BLaER1 treated with 17β-estradiol and CSF1 and Interleukin-3, amounts not matched to agents 10 nM and 100 nM (cell line): ENCODE results near the gene SLAMF7.
"Not testable (repeated sequence)": the region's sequence is repeated elsewhere in the genome, so short reads cannot be mapped to it uniquely, and the experiment has no call there.

Experiments
- H3K27ac ChIP-seq, 11 experiments: shearing (Covaris generic); formaldehyde crosslinking; 2 replicates each; pipeline ENCODE4 v1.8.1; 2022
- H3K27me3 ChIP-seq, 11 experiments: shearing (Covaris generic); formaldehyde crosslinking; 2 replicates each; pipeline ENCODE4 v1.8.1; 2022
- H3K36me3 ChIP-seq, 11 experiments: shearing (Covaris generic); formaldehyde crosslinking; 2 replicates each; pipeline ENCODE4 v1.8.1; 2022
- H3K4me1 ChIP-seq, 10 experiments: shearing (Covaris generic); formaldehyde crosslinking; 2 replicates each; pipeline ENCODE4 v1.8.1; 2022
- H3K4me2 ChIP-seq, 11 experiments: shearing (Covaris generic); formaldehyde crosslinking; 2 replicates each; pipeline ENCODE4 v1.8.1; 2022
- H3K4me3 ChIP-seq, 10 experiments: shearing (Covaris generic); formaldehyde crosslinking; 2 replicates each; pipeline ENCODE4 v1.8.1; 2022
- H3K9ac ChIP-seq, 11 experiments: shearing (Covaris generic); formaldehyde crosslinking; 2 replicates each; pipeline ENCODE4 v1.8.1; 2022
- H3K9me3 ChIP-seq, 11 experiments: shearing (Covaris generic); formaldehyde crosslinking; replicated peaks in 1 of 11; 2 replicates each; pipeline ENCODE4 v1.8.1; 2022
- H4K20me1 ChIP-seq, 11 experiments: shearing (Covaris generic); formaldehyde crosslinking; 2 replicates each; pipeline ENCODE4 v1.8.1; 2022
- Cebpa-rat ChIP-seq, 11 experiments: shearing (Covaris generic); IDR thresholded peaks; 2 replicates each; pipeline ENCODE4 v1.8.1; 2022

The SLAMF7 gene

DNA sequence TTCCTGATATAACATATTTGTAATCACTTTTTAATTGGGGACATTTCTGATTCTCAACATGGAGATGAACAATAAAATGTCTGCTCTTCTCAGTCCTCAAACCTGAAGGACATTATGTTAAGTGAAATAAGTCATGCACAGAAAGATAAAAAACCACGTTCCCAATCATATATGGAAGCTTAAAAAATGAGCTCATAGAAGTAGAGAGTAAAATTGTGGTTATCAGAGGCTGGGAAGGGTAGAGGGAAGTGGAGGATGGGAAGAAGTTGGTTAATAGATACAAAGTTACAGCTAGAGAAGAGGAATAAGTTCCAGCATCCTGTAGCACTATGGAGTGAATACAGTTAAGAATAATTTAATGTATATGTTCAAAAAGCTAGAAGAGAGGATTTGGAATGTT is 25.9 kb upstream of the SLAMF7 start:
- peak overlapping the region in 8 of 11 experiments; percentile 59 to 81 (median 74); a peak in 10 of 22 replicates for H3K27ac ChIP-seq
- peaks cover 52 to 84% (median 57%) of the 10 kb centered on the region in 10 experiments for H3K4me1 ChIP-seq
- no peaks in the 10 kb centered on the region for H3K9me3 ChIP-seq
- H3K9ac ChIP-seq = peak overlapping the region in 2 of 11 experiments; percentile 8 to 66; a peak in 4 of 22 replicates
- peaks cover 0 to 3% (median 0%) of the 10 kb centered on the region in 11 experiments; a peak in 1 of 22 replicates for H4K20me1 ChIP-seq
- H3K36me3 ChIP-seq = no peaks in the 10 kb centered on the region
- peaks cover 0 to 13% (median 0%) of the 10 kb centered on the region in 11 experiments; a peak in 1 of 22 replicates for H3K27me3 ChIP-seq
- peak overlapping the region; percentile 72 to 99 (median 95) for H3K4me2 ChIP-seq
- TF ChIP-seq Cebpa-rat (IDR thresholded peaks at IDR 0.05) = no peak
- no peak overlapping the region for H3K4me3 ChIP-seq

DNA sequence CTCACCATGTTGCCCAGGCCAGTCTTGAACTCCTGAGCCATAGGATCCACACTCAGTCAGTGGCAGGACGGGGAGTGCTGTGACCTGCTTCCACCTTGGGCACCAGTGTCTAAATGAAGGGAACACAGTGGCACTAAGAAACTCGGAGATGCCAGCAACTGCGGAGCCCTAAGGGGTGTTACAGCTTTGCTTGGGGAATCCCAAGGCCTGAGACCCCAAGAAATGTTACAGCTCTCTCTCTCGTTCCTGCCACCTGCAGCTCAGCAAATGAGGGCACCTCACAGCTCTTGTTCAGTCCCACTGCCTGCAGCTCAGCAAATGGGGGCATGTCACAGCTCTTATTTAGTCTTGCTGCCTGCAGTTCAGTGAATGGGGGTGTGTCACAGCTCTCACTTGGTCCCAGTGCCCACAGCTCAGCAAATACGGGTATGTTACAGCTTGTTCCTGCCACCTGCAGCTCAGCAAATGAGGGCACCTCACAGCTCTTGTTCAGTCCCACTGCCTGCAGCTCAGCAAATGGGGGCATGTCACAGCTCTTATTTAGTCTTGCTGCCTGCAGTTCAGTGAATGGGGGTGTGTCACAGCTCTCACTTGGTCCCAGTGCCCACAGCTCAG is 24.9 kb upstream of the SLAMF7 start:
- Histone ChIP-seq H3K27me3 (peaks cover 0 to 13% (median 0%) of the 10 kb centered on the region in 11 experiments; a peak in 1 of 22 replicates), H3K4me1 (peaks cover 42 to 84% (median 47%) of the 10 kb centered on the region in 10 experiments), H3K4me2 (peak overlapping the region in 7 of 11 experiments; percentile 12 to 97 (median 39); a peak in 8 of 22 replicates)
- not testable (repeated sequence) for H3K9me3 ChIP-seq, H4K20me1 ChIP-seq, H3K9ac ChIP-seq, H3K4me3 ChIP-seq, H3K36me3 ChIP-seq, H3K27ac ChIP-seq

DNA sequence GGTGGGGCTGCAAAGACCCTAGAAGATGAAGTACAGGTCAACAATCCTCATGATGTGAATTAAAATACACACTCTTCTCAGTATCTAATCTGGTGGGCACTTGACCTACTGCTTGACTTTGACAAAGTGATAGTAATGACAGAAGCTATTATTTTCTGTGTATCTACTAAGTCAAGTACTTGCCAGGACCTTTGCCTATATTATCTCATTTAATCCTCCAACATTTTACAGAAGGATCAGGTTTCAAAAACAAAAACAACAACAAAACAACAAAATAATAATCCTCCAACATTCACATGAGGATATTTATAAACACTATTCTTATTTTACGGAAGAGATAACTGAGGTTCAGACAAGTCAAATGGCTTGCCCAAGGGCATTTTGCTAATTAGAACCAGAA is 23.0 kb upstream of the SLAMF7 start:
- TF ChIP-seq Cebpa-rat (IDR thresholded peaks at IDR 0.05) = no peak
- Histone ChIP-seq H3K27ac (no peak overlapping the region), H3K36me3 (no peaks in the 10 kb centered on the region), H3K9me3 (peaks cover 0 to 5% (median 0%) of the 10 kb centered on the region in 11 experiments; a peak in 1 of 22 replicates), H3K9ac (no peak overlapping the region), H3K4me2 (no peak overlapping the region), H4K20me1 (no peaks in the 10 kb centered on the region), H3K27me3 (peaks cover 0 to 5% (median 0%) of the 10 kb centered on the region in 11 experiments; a peak in 1 of 22 replicates), H3K4me1 (peaks cover 27 to 84% (median 32%) of the 10 kb centered on the region in 10 experiments), H3K4me3 (no peak overlapping the region)

DNA sequence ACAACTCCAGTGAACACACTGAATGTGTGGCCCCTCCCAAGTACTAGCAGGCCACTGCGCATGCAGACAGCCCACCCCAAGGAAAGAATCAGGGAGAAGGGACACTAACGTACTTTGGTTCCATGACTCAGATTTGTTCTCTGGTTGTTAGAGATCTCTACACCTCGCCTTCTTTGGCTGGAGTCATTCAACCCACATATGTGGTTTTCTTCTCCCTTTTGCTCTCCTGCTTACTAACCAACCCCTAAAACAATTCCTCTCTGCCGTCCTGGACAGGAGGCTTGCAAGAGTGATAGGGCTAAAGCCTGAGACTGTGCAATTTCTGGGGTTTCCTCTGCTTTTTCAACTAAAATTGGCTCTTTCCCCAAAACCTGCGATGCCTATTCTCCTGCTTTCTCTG is 21.7 kb upstream of the SLAMF7 start:
- Histone ChIP-seq H3K27me3 (peaks cover 0 to 5% (median 0%) of the 10 kb centered on the region in 11 experiments; a peak in 1 of 22 replicates), H3K9me3 (peaks cover 0 to 8% (median 0%) of the 10 kb centered on the region in 11 experiments; a peak in 3 of 22 replicates), H3K4me1 (peaks cover 17 to 84% (median 22%) of the 10 kb centered on the region in 10 experiments), H3K9ac (no peak overlapping the region), H3K4me2 (peak overlapping the region in 3 of 11 experiments; percentile 55 to 84 (median 59); a peak in 5 of 22 replicates), H4K20me1 (no peaks in the 10 kb centered on the region), H3K36me3 (no peaks in the 10 kb centered on the region), H3K4me3 (no peak overlapping the region), H3K27ac (no peak overlapping the region)
- TF ChIP-seq Cebpa-rat (IDR thresholded peaks at IDR 0.05) = no peak

DNA sequence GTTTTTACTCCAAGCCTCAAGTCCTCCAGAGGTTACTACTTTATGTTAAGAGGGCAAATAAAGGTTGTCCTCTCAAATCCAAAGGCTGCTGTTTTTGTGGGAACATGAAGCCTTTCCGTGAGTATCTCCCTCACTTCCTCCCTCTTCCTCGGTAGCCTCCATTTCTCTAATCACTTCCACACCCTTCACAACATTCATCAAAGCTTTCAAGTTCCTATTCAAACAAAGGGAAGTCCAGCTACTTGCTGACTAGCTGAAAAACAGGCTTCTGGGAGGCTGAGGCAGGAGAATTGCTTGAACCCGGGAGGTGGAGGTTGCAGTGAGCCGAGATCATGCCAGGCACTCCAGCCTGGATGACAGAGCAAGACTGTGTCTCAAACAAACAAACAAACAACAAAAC is 20.8 kb upstream of the SLAMF7 start:
- H3K4me1 ChIP-seq = peaks cover 17 to 84% (median 22%) of the 10 kb centered on the region in 10 experiments
- TF ChIP-seq Cebpa-rat (IDR thresholded peaks at IDR 0.05) = no peak
- H3K9me3 ChIP-seq = peaks cover 0 to 8% (median 0%) of the 10 kb centered on the region in 11 experiments; a peak in 3 of 22 replicates
- H3K4me2 ChIP-seq = peak overlapping the region in 3 of 11 experiments; percentile 55 to 84 (median 59); a peak in 6 of 22 replicates
- H3K4me3 ChIP-seq = no peak overlapping the region
- no peak overlapping the region for H3K27ac ChIP-seq
- no peak overlapping the region for H3K9ac ChIP-seq
- H3K36me3 ChIP-seq = no peaks in the 10 kb centered on the region
- no peaks in the 10 kb centered on the region for H4K20me1 ChIP-seq
- H3K27me3 ChIP-seq = peaks cover 0 to 5% (median 0%) of the 10 kb centered on the region in 11 experiments; a peak in 1 of 22 replicates

DNA sequence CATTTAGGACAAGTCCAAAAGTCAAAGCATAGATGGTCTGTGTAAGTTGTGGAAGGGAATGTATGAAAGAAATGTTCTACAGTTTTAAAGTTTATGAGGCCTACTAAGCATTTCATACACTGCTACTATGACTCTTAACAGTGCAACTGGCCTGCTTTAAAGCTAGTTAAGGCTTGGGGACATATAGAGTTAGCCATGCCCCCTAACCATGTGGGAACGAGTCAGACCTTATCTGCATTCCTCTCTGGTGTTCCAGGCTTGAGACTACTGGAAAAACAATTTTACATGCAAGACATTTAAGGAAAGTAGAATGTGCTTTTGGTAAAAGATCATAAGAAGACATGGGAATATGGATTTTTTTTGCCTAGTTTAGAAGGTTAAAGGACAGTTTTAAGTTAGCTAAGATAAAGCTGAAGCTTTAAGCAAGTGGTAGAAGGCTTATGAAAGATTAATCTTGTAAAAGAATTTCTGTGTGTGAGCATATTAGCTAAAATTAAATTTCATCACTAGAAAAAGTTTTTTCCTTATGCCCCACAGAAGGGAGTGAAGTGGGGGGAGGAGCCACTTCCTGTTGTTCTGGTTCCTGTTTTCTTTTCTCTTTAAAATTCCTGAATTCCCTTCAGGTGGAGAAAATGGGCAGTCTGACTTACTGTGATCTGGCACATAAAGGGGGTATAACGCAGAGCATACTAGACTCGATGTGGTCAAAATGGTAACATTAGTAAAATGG is 18.5 kb upstream of the SLAMF7 start:
- no peak for TF ChIP-seq Cebpa-rat (IDR thresholded peaks at IDR 0.05)
- Histone ChIP-seq H3K4me2 (peak overlapping the region in 7 of 11 experiments; percentile 17 to 84 (median 51); a peak in 12 of 22 replicates), H3K9me3 (peaks cover 0 to 8% (median 0%) of the 10 kb centered on the region in 11 experiments; a peak in 3 of 22 replicates), H3K9ac (no peak overlapping the region), H3K4me3 (no peak overlapping the region), H3K4me1 (peaks cover 27 to 76% (median 33%) of the 10 kb centered on the region in 10 experiments), H4K20me1 (no peaks in the 10 kb centered on the region), H3K27ac (no peak overlapping the region), H3K36me3 (no peaks in the 10 kb centered on the region), H3K27me3 (0 out of 22 replicates have a peak, but pooled peaks cover 0 to 3% (median 0%) of the 10 kb centered on the region in 11 experiments)

DNA sequence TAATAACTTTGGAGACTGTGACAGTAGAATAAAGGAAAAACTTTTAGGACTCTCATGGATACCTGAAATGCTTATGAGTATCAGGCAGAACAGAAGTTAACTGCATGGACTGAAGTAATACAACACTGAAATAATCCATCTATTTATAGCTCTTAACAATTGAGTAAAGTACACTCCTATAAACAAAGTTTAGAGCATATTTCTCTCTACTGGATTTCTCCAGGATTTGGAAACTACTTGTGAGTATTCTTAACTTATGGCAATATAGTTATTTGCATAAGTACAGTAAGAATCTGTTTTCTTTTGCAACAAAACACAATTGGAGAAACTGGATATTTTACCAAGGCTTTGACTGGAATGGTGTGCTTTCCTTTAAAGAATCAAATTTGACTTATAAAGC is 17.6 kb upstream of the SLAMF7 start:
- Histone ChIP-seq H3K36me3 (no peaks in the 10 kb centered on the region), H3K27ac (no peak overlapping the region), H3K27me3 (0 out of 22 replicates have a peak, but pooled peaks cover 0 to 2% (median 0%) of the 10 kb centered on the region in 11 experiments), H4K20me1 (no peaks in the 10 kb centered on the region), H3K4me2 (peak overlapping the region in 1 of 11 experiments; percentile 84; a peak in 1 of 22 replicates), H3K9me3 (peaks cover 0 to 8% (median 0%) of the 10 kb centered on the region in 11 experiments; a peak in 3 of 22 replicates), H3K9ac (no peak overlapping the region), H3K4me1 (peaks cover 35 to 84% (median 39%) of the 10 kb centered on the region in 10 experiments), H3K4me3 (no peak overlapping the region)
- no peak for TF ChIP-seq Cebpa-rat (IDR thresholded peaks at IDR 0.05)

DNA sequence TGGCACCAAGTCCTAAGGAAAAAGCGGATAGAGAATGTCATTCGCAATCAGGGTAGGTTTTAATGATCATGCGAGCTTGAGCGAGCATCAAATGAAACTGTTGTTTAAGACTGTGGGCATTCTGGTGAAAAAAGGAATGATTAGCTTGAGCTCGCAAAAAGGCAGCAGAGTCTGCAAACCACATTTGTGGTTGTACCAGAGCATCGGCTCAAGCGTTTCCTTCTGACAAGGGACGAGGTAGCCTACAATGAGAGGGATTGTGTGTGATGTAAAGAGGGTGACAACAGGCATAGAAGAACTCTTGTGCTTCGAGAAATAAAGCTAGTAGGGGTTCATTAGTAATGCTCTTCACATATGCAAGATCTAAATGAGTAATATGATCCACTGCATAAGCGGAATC is 16.3 kb upstream of the SLAMF7 start:
- Histone ChIP-seq H3K4me3 (no peak overlapping the region), H3K27me3 (no peaks in the 10 kb centered on the region), H3K4me1 (peaks cover 41 to 84% (median 45%) of the 10 kb centered on the region in 10 experiments), H3K9ac (no peak overlapping the region), H3K9me3 (peaks cover 0 to 8% (median 0%) of the 10 kb centered on the region in 11 experiments; a peak in 3 of 22 replicates), H3K27ac (no peak overlapping the region), H3K36me3 (no peaks in the 10 kb centered on the region), H3K4me2 (peak overlapping the region; percentile 15 to 68 (median 45); a peak in 21 of 22 replicates), H4K20me1 (no peaks in the 10 kb centered on the region)
- no peak for TF ChIP-seq Cebpa-rat (IDR thresholded peaks at IDR 0.05)

DNA sequence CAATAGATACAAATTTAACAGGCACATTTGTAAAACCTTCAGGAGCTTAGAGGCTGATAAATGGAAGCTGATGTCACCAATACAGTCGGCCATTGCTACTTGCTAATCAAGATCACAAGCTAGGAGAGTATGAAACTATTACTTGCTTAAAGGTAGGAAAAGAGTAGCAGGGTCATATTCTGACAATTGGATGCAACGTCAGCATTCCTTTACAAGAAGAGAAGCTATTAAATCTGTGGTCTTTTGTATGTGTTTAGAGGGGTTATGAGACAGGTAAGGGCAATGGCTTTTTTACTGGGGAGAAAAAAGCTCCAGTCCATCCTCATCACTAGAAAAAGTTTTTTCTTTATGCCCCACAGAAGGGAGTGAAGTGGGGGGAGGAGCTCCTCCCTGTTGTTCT is 15.7 kb upstream of the SLAMF7 start:
- no peak overlapping the region for H3K9ac ChIP-seq
- H3K4me3 ChIP-seq = no peak overlapping the region
- no peak for TF ChIP-seq Cebpa-rat (IDR thresholded peaks at IDR 0.05)
- no peaks in the 10 kb centered on the region for H3K36me3 ChIP-seq
- no peaks in the 10 kb centered on the region for H4K20me1 ChIP-seq
- H3K9me3 ChIP-seq = peaks cover 0 to 8% (median 0%) of the 10 kb centered on the region in 11 experiments; a peak in 3 of 22 replicates
- H3K27ac ChIP-seq = no peak overlapping the region
- H3K4me2 ChIP-seq = peak overlapping the region; percentile 15 to 68 (median 45); a peak in 21 of 22 replicates
- peaks cover 41 to 84% (median 45%) of the 10 kb centered on the region in 10 experiments for H3K4me1 ChIP-seq
- H3K27me3 ChIP-seq = no peaks in the 10 kb centered on the region
